HK-2 (cell line): ENCODE data around the gene COL23A1.

ENCODE experiments used
- DNase-seq: peaks from one replicate; pipeline ENCODE4 v3.0.0-alpha.2; 2018; ENCODE audit not compliant: unreplicated experiment

The COL23A1 gene

GRCh38 chr5:178360222-178360925, 229.8 kb downstream of the COL23A1 start:
- no peak for DNase-seq

- DNase-seq: no peak
Observed at GRCh38 chr5:178359738-178360137, 230.5 kb downstream of the COL23A1 start.

- DNase-seq: no peak
Observed at GRCh38 chr5:178357678-178358077, 232.5 kb downstream of the COL23A1 start.

- DNase-seq: no peak
Observed at GRCh38 chr5:178357121-178357521, 233.1 kb downstream of the COL23A1 start.

GRCh38 chr5:178356431-178356872, 233.7 kb downstream of the COL23A1 start:
- DNase-seq: no peak

- no peak for DNase-seq
Observed at GRCh38 chr5:178355671-178356070, 234.5 kb downstream of the COL23A1 start.

- no peak for DNase-seq
Observed at GRCh38 chr5:178353461-178353860, 236.7 kb downstream of the COL23A1 start.

- no peak for DNase-seq
Observed at GRCh38 chr5:178352035-178352349, 238.2 kb downstream of the COL23A1 start.

- DNase-seq: no peak
Observed at GRCh38 chr5:178351221-178352034, 238.8 kb downstream of the COL23A1 start.

GRCh38 chr5:178350361-178351220, 239.6 kb downstream of the COL23A1 start:
- no peak for DNase-seq

- no peak for DNase-seq
Observed at GRCh38 chr5:178349625-178350353, 240.4 kb downstream of the COL23A1 start.

GRCh38 chr5:178349075-178349511, 241.1 kb downstream of the COL23A1 start:
- no peak for DNase-seq

GRCh38 chr5:178348356-178349074, 241.7 kb downstream of the COL23A1 start:
- DNase-seq: no peak

GRCh38 chr5:178347956-178348355, 242.2 kb downstream of the COL23A1 start:
- no peak for DNase-seq

GRCh38 chr5:178346607-178347334, 243.4 kb downstream of the COL23A1 start:
- DNase-seq: no peak

- DNase-seq: no peak
Observed at GRCh38 chr5:178343306-178343705, 246.9 kb downstream of the COL23A1 start.

- no peak for DNase-seq
Observed at GRCh38 chr5:178341851-178342140, 248.4 kb downstream of the COL23A1 start.

- no peak for DNase-seq
Observed at GRCh38 chr5:178341091-178341850, 248.9 kb downstream of the COL23A1 start.

GRCh38 chr5:178340637-178341036, 249.6 kb downstream of the COL23A1 start:
- no peak for DNase-seq

GRCh38 chr5:178340187-178340586, 250.0 kb downstream of the COL23A1 start:
- no peak for DNase-seq
